Measurements from ENCODE around the gene PDCL3.

GRCh38 chr2:100584816-100585215 is 22.0 kb downstream of the PDCL3 start:
- TF ChIP-seq CTCF (IDR thresholded peaks at IDR 0.05; ENCODE audit: low read depth, low read length, poor library complexity, severe bottlenecking): no peak
- TF ChIP-seq EZH2phosphoT487 (IDR thresholded peaks at IDR 0.05; ENCODE audit: borderline replicate concordance, low read length): no peak

Data from DOHH2 (cell line).